ENCODE data around the gene SLIT1. TPM values are rescaled to one million over a fixed set of nuclear protein-coding genes. Genes with fewer than 3 reads are reported as not detected.

The SLIT1 gene
- total RNA-seq, 2 experiments from 2014 or later: 0.13 to 1.0 TPM

DNA sequence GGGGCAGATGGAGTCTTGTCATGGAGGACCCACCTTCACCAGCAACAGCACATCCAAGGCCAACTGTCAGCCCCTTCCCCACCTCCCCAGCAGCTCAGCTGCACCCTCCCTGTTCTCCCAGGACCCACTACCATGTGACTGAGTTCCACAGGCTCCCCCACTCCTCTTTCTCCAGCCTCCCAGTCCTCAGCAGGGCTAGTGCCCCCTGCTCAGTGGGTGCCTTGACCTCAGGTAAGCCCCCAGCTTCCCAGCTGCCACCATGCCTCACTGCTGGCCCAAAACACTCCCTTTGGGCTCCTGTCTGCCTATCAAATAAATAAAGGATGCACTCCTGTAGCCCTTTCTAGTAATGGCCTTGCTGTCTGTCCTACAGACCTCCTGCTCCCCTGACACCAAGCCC lies 174.4 kb downstream of the SLIT1 start:
- no peak overlapping the region for H3K4me3 ChIP-seq (ENCODE audit: low read depth, low read length, poor library complexity, severe bottlenecking)
- intact Hi-C loops (cut with micrococcal nuclease; ENCODE audit: unreplicated experiment): no loop called here
- POLR2A ChIA-PET: no interaction called here

DNA sequence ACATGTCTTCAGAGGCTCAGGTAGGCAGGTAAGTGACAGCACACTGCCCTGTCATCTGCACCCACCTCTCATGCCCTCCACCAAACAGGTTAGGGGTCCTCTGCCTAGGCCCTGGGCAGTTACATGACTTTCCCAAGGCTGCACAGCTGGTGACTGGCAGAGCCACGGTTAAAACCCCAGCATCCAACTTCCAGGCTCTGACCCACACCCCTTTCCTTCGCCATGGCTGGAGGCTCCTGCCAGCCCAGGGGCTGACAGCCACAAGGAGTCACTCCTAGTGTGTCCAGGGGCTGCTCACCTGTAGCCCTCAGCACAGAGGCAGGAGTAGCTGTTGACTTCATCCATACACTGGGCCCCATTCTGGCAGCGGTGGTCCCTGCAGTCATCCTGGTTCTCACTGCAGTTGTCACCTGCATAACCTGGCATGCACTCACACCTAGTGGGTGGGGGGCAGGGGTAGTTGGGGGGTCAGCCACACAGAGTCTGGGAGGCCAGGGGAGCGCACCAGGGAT lies 175.0 kb downstream of the SLIT1 start:
- Histone ChIP-seq H3K9me3 (ENCODE audit: low read length) (peaks cover 17% of the 10 kb centered on the region; the same call in 1 of the 2 replicates), H3K4me3 (ENCODE audit: low read depth, low read length, poor library complexity, severe bottlenecking) (no peak overlapping the region), H2AFZ (ENCODE audit: low read length) (no peak overlapping the region), H3K4me1 (ENCODE audit: insufficient read depth, low read length, poor library complexity, severe bottlenecking) (no peaks in the 10 kb centered on the region), H3K27ac (ENCODE audit: low read depth, low read length, poor library complexity, severe bottlenecking) (no peak overlapping the region), H3K36me3 (ENCODE audit: insufficient read depth, low read length) (no peaks in the 10 kb centered on the region), H3K9me2 (ENCODE audit: insufficient read depth, low read length) (no peaks in the 10 kb centered on the region), H3K79me2 (ENCODE audit: insufficient read depth, low read depth, low read length) (no peaks in the 10 kb centered on the region), H3K4me2 (ENCODE audit: low read length) (no peak overlapping the region), H4K20me1 (ENCODE audit: insufficient read depth, low read length) (no peaks in the 10 kb centered on the region)
- intact Hi-C loops (cut with micrococcal nuclease; ENCODE audit: unreplicated experiment): no loop called here
- POLR2A ChIA-PET: interaction anchor here (0.5 kb wide), 1 partner anchor 445 kb away, joined by 3 read pairs; no protein-coding TSS in a partner anchor
- no peak for DNase-seq (ENCODE audit: low spot score)
- no TSS peak for BruUV-seq (replicated peaks)
- TF ChIP-seq EZH2phosphoT487 (IDR thresholded peaks at IDR 0.05; ENCODE audit: borderline replicate concordance, low read depth, low read length): no peak
- TF ChIP-seq, protein P1, sequence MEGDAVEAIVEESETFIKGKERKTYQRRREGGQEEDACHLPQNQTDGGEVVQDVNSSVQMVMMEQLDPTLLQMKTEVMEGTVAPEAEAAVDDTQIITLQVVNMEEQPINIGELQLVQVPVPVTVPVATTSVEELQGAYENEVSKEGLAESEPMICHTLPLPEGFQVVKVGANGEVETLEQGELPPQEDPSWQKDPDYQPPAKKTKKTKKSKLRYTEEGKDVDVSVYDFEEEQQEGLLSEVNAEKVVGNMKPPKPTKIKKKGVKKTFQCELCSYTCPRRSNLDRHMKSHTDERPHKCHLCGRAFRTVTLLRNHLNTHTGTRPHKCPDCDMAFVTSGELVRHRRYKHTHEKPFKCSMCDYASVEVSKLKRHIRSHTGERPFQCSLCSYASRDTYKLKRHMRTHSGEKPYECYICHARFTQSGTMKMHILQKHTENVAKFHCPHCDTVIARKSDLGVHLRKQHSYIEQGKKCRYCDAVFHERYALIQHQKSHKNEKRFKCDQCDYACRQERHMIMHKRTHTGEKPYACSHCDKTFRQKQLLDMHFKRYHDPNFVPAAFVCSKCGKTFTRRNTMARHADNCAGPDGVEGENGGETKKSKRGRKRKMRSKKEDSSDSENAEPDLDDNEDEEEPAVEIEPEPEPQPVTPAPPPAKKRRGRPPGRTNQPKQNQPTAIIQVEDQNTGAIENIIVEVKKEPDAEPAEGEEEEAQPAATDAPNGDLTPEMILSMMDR (conservative IDR thresholded peaks at IDR 0.05; ENCODE audit: low read length): no peak
- CTCF ChIA-PET (ENCODE audit: unreplicated experiment): no interaction called here

More for the DNA sequence above, 174.4 kb downstream of the SLIT1 start:
- no TSS peak for BruUV-seq (replicated peaks)
- H3K4me2 ChIP-seq (ENCODE audit: low read length): no peak overlapping the region
- CTCF ChIA-PET (ENCODE audit: unreplicated experiment): no interaction called here
- H3K79me2 ChIP-seq (ENCODE audit: insufficient read depth, low read depth, low read length): no peaks in the 10 kb centered on the region
- peaks cover 2% of the 10 kb centered on the region for H3K4me1 ChIP-seq (ENCODE audit: insufficient read depth, low read length, poor library complexity, severe bottlenecking)
- no peaks in the 10 kb centered on the region for H3K36me3 ChIP-seq (ENCODE audit: insufficient read depth, low read length)
- H3K9me2 ChIP-seq (ENCODE audit: insufficient read depth, low read length): no peaks in the 10 kb centered on the region
- peaks cover 17% of the 10 kb centered on the region; the same call in 1 of the 2 replicates for H3K9me3 ChIP-seq (ENCODE audit: low read length)
- no peak overlapping the region for H2AFZ ChIP-seq (ENCODE audit: low read length)
- H4K20me1 ChIP-seq (ENCODE audit: insufficient read depth, low read length): no peaks in the 10 kb centered on the region
- no peak for DNase-seq (ENCODE audit: low spot score)
- TF ChIP-seq, protein P1 (conservative IDR thresholded peaks at IDR 0.05; ENCODE audit: low read length): no peak
- TF ChIP-seq EZH2phosphoT487 (IDR thresholded peaks at IDR 0.05; ENCODE audit: borderline replicate concordance, low read depth, low read length): no peak
- H3K27ac ChIP-seq (ENCODE audit: low read depth, low read length, poor library complexity, severe bottlenecking): no peak overlapping the region

DNA sequence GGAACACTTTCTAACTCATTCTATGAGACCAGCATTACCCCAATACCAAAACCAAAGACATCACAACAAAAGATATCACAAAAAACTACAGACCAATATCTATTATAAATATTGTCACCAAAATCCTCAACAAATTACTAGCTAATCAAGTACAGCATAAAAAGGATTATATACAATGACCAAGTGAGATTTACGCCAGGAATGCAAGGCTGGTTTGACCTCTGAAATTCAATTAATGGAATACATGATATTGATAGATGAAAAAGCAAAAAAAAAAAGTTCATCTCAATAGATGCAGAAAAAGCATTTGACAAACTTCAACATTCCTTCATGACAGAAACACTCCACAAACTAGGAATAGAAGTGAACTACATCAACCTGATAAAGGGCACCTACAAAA lies 178.3 kb downstream of the SLIT1 start:
- Histone ChIP-seq H3K27ac (ENCODE audit: low read depth, low read length, poor library complexity, severe bottlenecking) (no peak overlapping the region), H3K4me1 (ENCODE audit: insufficient read depth, low read length, poor library complexity, severe bottlenecking) (no peaks in the 10 kb centered on the region), H3K36me3 (ENCODE audit: insufficient read depth, low read length) (no peaks in the 10 kb centered on the region), H3K4me2 (ENCODE audit: low read length) (no peak overlapping the region), H3K79me2 (ENCODE audit: insufficient read depth, low read depth, low read length) (no peaks in the 10 kb centered on the region), H4K20me1 (ENCODE audit: insufficient read depth, low read length) (no peaks in the 10 kb centered on the region), H3K9me2 (ENCODE audit: insufficient read depth, low read length) (no peaks in the 10 kb centered on the region), H3K9me3 (ENCODE audit: low read length) (peaks cover 17% of the 10 kb centered on the region; the same call in 1 of the 2 replicates), H3K4me3 (ENCODE audit: low read depth, low read length, poor library complexity, severe bottlenecking) (no peak overlapping the region), H2AFZ (ENCODE audit: low read length) (no peak overlapping the region)
- POLR2A ChIA-PET: no interaction called here
- CTCF ChIA-PET (ENCODE audit: unreplicated experiment): no interaction called here
- DNase-seq (ENCODE audit: low spot score): no peak
- TF ChIP-seq, protein P1 (conservative IDR thresholded peaks at IDR 0.05; ENCODE audit: low read length): no peak
- no peak for TF ChIP-seq EZH2phosphoT487 (IDR thresholded peaks at IDR 0.05; ENCODE audit: borderline replicate concordance, low read depth, low read length)
- intact Hi-C loops (cut with micrococcal nuclease; ENCODE audit: unreplicated experiment): no loop called here
- no TSS peak for BruUV-seq (replicated peaks)
